ENCODE measurements around the gene AFMID. TPM values are rescaled to one million over a fixed set of nuclear protein-coding genes. Genes with fewer than 3 reads are reported as not detected.
A peak's percentile ranks its signal among the peaks of the same experiment; 100 is the strongest.

AFMID gene
- total and polyA plus RNA-seq, 2 of the 13 experiments (the other 11 are each of a cell fraction or from before 2014, with no cell fraction given), result 249 to 270 TPM

DNA sequence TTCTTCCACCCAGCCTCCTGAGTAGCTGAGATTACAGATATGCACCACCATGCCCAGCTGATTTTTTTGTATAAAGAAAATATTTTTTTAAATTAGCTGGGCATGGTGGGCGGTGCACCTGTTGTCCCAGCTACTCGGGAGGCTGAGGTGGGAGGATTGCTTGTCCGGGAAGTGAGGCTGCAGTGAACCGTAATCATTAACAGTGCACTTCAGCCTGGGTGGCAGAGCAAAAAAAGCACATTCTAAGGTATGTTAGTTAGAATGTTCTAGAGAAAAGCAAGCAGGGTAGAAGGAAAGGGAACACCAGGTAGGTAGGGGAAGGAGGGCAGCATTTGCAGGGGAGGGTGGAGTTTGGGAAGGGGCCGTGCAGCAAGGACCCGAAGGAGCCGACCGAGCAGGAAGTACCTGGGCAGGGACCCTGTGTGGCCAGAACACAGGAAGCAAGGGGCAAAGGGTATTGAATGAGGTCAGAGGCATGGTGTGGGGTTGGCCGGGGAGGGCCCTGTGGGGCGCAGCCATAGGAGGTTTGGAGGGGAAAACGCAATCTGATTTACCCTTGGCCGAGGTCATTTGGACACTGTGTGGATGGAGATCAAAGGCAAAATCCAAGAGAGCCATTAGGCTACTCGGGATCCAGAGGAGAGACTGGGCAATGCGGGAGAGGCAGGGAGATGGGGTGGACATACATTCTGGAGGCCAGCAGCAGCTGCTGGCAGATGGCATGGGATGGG is 38.7 kb upstream of the AFMID start (continued):
- TF ChIP-seq, protein P1, sequence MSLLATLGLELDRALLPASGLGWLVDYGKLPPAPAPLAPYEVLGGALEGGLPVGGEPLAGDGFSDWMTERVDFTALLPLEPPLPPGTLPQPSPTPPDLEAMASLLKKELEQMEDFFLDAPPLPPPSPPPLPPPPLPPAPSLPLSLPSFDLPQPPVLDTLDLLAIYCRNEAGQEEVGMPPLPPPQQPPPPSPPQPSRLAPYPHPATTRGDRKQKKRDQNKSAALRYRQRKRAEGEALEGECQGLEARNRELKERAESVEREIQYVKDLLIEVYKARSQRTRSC (CRISPR knock-in tag; IDR thresholded peaks at IDR 0.05; ENCODE audit: low read depth), result no peak
- no peak for TF ChIP-seq ZNF558 (CRISPR knock-in tag; IDR thresholded peaks at IDR 0.05; ENCODE audit: borderline replicate concordance)
- TF ChIP-seq, protein P2, sequence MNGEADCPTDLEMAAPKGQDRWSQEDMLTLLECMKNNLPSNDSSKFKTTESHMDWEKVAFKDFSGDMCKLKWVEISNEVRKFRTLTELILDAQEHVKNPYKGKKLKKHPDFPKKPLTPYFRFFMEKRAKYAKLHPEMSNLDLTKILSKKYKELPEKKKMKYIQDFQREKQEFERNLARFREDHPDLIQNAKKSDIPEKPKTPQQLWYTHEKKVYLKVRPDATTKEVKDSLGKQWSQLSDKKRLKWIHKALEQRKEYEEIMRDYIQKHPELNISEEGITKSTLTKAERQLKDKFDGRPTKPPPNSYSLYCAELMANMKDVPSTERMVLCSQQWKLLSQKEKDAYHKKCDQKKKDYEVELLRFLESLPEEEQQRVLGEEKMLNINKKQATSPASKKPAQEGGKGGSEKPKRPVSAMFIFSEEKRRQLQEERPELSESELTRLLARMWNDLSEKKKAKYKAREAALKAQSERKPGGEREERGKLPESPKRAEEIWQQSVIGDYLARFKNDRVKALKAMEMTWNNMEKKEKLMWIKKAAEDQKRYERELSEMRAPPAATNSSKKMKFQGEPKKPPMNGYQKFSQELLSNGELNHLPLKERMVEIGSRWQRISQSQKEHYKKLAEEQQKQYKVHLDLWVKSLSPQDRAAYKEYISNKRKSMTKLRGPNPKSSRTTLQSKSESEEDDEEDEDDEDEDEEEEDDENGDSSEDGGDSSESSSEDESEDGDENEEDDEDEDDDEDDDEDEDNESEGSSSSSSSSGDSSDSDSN (CRISPR knock-in tag; IDR thresholded peaks at IDR 0.05), result peak; percentile 50; the same call in 1 of the 2 replicates
- no peak for TF ChIP-seq POLR2G (IDR thresholded peaks at IDR 0.05; ENCODE audit: low read depth, low read length)
- TF ChIP-seq ASH2L (IDR thresholded peaks at IDR 0.05; ENCODE audit: insufficient read length, low read depth, low read length), result peak; percentile 32
- peak; percentile 80 for TF ChIP-seq ZSCAN25 (CRISPR knock-in tag; IDR thresholded peaks at IDR 0.05)
- no peak for TF ChIP-seq ZNF879 (CRISPR knock-in tag; IDR thresholded peaks at IDR 0.05)
- no peak for TF ChIP-seq ZNF17 (CRISPR knock-in tag; IDR thresholded peaks at IDR 0.05)
- no peak for TF ChIP-seq ZNF430 (CRISPR knock-in tag; IDR thresholded peaks at IDR 0.05)
- TF ChIP-seq ZBTB3 (CRISPR knock-in tag; IDR thresholded peaks at IDR 0.05; ENCODE audit: borderline replicate concordance, low read depth), result no peak
- TF ChIP-seq MATR3 (CRISPR knock-in tag; IDR thresholded peaks at IDR 0.05), result no peak
- TF ChIP-seq, protein P3, sequence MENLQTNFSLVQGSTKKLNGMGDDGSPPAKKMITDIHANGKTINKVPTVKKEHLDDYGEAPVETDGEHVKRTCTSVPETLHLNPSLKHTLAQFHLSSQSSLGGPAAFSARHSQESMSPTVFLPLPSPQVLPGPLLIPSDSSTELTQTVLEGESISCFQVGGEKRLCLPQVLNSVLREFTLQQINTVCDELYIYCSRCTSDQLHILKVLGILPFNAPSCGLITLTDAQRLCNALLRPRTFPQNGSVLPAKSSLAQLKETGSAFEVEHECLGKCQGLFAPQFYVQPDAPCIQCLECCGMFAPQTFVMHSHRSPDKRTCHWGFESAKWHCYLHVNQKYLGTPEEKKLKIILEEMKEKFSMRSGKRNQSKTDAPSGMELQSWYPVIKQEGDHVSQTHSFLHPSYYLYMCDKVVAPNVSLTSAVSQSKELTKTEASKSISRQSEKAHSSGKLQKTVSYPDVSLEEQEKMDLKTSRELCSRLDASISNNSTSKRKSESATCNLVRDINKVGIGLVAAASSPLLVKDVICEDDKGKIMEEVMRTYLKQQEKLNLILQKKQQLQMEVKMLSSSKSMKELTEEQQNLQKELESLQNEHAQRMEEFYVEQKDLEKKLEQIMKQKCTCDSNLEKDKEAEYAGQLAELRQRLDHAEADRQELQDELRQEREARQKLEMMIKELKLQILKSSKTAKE (CRISPR knock-in tag; IDR thresholded peaks at IDR 0.05; ENCODE audit: borderline replicate concordance), result no peak
- peak; percentile 67; the same call in 1 of the 2 replicates for TF ChIP-seq TBX2 (CRISPR knock-in tag; IDR thresholded peaks at IDR 0.05; ENCODE audit: borderline replicate concordance)
- TF ChIP-seq ZNF572 (CRISPR knock-in tag; IDR thresholded peaks at IDR 0.05), result no peak
- TF ChIP-seq JUNB (CRISPR knock-in tag; IDR thresholded peaks at IDR 0.05; ENCODE audit: borderline replicate concordance), result no peak
- peak; percentile 35; the same call in 1 of the 2 replicates for TF ChIP-seq SP4 (CRISPR knock-in tag; IDR thresholded peaks at IDR 0.05)
- no peak for TF ChIP-seq PCBP2 (optimal IDR thresholded peaks at IDR 0.05; ENCODE audit: low read depth, low read length, poor library complexity, severe bottlenecking)
- peak; percentile 57 for TF ChIP-seq PHF21A (CRISPR knock-in tag; IDR thresholded peaks at IDR 0.05)
- TF ChIP-seq YEATS2 (CRISPR knock-in tag; IDR thresholded peaks at IDR 0.05; ENCODE audit: borderline replicate concordance), result no peak
- TF ChIP-seq HCFC1 (IDR thresholded peaks at IDR 0.05; ENCODE audit: low read depth, low read length), result no peak
- TF ChIP-seq RXRB (CRISPR knock-in tag; IDR thresholded peaks at IDR 0.05; ENCODE audit: borderline replicate concordance), result peak; percentile 21; the same call in 1 of the 2 replicates

Data from HepG2 (cell line).